Aorta (tissue), 5 donors: ENCODE results near the gene ATP1A3. TPM values are rescaled to one million over a fixed set of nuclear protein-coding genes. Genes with fewer than 3 reads are reported as not detected.
"Not testable (repeated sequence)": the region's sequence is repeated elsewhere in the genome, so short reads cannot be mapped to it uniquely, and the experiment has no call there.

Experiments
- ATAC-seq: fragments of 200-7000 bp; cut with Tn5 transposase; one replicate; pipeline ENCODE4 v1.9.1; 2022; ENCODE audit warnings: moderate library complexity; ENCODE audit not compliant: low FRiP score
- DNase-seq, 2 donors: peaks; one replicate each; pipeline ENCODE4 v3.0.0-alpha.2; 2020
- H3K27ac ChIP-seq, 2 donors: one replicate each; pipeline ENCODE4 v1.5.1; 2013; ENCODE audit warnings: low read length in 2 of 2, mild to moderate bottlenecking in 2 of 2, moderate library complexity in 2 of 2, control low read depth in 1 of 2, inconsistent platforms in 1 of 2, low read depth in 1 of 2
- H3K27me3 ChIP-seq, 2 donors: one replicate each; pipeline ENCODE4 v1.6.1; 2013; ENCODE audit warnings: control low read depth in 1 of 2, low read length in 1 of 2, mild to moderate bottlenecking in 1 of 2, moderate library complexity in 1 of 2; ENCODE audit not compliant: insufficient read depth in 2 of 2, control insufficient read depth in 1 of 2
- H3K36me3 ChIP-seq, 2 donors: one replicate each; pipeline ENCODE4 v1.6.1; 2013; ENCODE audit warnings: control low read depth in 1 of 2, low read length in 1 of 2, mild to moderate bottlenecking in 1 of 2; ENCODE audit not compliant: insufficient read depth in 2 of 2, control insufficient read depth in 1 of 2
- H3K4me1 ChIP-seq, 2 donors: one replicate each; pipeline ENCODE4 v1.6.1; 2013; ENCODE audit warnings: low read length in 2 of 2, control low read depth in 1 of 2, mild to moderate bottlenecking in 1 of 2, moderate library complexity in 1 of 2; ENCODE audit not compliant: insufficient read depth in 2 of 2, control insufficient read depth in 1 of 2
- H3K4me3 ChIP-seq, 2 donors: one replicate each; pipeline ENCODE4 v1.5.1; 2013; ENCODE audit warnings: low read length in 2 of 2, control low read depth in 1 of 2, mild to moderate bottlenecking in 1 of 2
- H3K9me3 ChIP-seq: one replicate; pipeline ENCODE4 v1.6.1; 2013; ENCODE audit warnings: mild to moderate bottlenecking, low read length; ENCODE audit not compliant: control insufficient read depth
- WGBS, 2 donors: extraction: QIAGEN DNeasy Blood & Tissue Kit; methylation state at CpG; one replicate each; pipeline ENCODE4 v1.1.7; 2013; 5-methylcytosine and 5-hydroxymethylcytosine counted together
- intact Hi-C, 2 donors: fragments of 100-400 bp; cut with DNase I; formaldehyde crosslinking; loops; one replicate each; pipeline versions ENCODE4 v1.14.2 to v1.15.0; 2022
- long read RNA-seq, 2 donors: library from polyadenylated mRNA; unstranded; transcript quantifications; one replicate each; pipeline ENCODE4 v2.0.0, GENCODE V29; 2020 to 2021
- polyA plus RNA-seq, 2 donors: library from polyadenylated mRNA; stranded (reverse); fragments of 200-250 nt; gene quantifications; one replicate each; pipeline ENCODE4 v1.2.3, GENCODE V29; 2013
- total RNA-seq, 2 donors: library from RNA; stranded (reverse); fragmentation: NEBNext Ultra II Directional; extraction: Animal tissue kit (Norgen Biotek cat#: 25700); gene quantifications; one replicate each; pipeline ENCODE4 v1.2.1, GENCODE V29; 2021
- donor health status: healthy with polysubstance abuse.
- donor health status: Bipolar disorder and iron deficiency.
- donor health status: DM: no; HTN: no; CAD: no.
- donor health status: DM: no; HTN: no; CAD: no.
- donor health status: DM: yes; HTN: yes; CAD: no.

Gene ATP1A3
- total RNA-seq (not detected), polyA plus RNA-seq (under 1 TPM in 1 of 2 donors, not detected in 1; 0.38 TPM)
- long read RNA-seq, donor 1, result 0 reads
- long read RNA-seq, donor 2, result 0 reads

DNA sequence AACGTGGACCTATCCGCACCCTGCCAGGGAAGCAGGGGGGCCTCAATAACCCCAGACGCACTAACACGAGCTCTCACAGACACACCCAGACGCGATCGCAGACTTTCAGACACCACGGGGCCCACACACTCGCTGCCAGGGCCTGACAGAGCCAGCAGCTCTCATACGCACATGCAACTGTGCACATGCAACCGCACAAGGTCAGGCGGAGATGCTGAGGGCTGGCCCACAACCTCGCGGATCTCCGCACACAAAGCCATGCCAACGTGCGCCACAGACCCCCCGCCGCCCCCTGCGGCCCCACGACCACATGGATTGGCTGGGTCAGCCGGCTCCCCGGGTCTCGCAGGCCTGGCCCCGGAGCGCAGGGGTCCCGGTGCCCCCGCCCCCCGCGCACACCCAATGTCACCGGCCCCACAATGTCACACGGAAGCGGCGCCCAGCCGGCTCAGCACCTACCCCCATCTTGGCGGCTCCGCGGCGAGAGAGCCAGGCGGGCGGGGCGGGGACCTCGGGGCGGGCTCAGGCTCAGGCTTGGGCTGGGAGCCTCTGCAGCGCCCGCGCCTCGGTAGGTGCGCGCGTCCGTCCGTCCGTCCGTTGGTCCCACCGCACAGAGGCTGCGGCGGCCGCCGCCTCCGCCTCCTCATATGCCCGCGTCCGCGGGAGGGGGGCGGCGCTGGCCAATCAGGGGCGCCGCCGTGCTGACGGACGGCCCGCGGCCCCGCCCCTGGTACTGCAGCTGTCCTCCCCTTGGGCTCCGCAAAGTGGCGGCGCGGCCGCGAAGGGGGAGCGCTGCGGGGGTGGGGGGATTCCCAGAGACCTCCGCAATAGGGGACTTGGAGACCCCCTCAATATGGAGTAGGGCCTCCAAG, at the start of gene ATP1A3:
ATP1A3 (minus strand) TSS at position 619 of the 872 bp plus-strand sequence; CDS start at position 465, 154 bp downstream.
- H3K36me3 ChIP-seq, result no peaks in the 10 kb centered on the region

DNA sequence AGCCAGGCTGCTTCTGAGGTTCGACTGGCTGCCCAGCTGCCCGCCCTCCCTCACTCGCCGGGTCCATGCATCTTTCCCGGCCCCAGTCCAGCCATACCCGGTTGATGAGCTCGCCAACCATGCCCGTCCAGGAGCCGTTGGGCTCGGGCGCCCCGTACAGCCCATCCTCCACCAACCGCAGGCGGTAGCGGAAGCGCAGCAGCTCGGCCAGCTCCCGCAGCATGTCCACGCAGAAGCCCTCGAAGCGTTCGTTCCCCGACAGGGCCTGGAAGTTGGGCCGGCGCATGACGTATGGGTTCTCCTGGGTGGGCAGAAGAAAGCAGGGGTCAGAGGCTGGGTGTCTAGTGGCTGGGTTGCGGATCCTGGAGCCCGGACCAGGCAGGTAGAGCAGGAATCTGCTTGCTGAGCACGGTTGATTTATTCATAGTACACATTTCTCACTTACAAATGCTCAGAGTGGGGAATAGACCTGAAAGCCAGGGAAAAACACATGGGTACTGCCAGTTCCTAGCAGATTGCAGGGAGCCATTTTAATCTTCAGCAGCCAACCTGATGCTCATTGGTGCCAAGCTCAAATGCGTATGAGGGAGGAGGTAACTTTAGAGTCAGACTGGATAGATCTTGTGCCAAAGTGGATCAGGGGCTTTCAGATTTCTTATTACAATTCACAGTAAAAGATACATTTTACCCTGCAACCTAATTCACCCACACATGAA, 48.6 kb upstream of the ATP1A3 start:
- intact Hi-C loops, result no loop called here
- H3K27ac ChIP-seq, result no peak overlapping the region
- H3K36me3 ChIP-seq, result peaks cover 0 to 5% of the 10 kb centered on the region in 2 donors
- H3K4me1 ChIP-seq, result no peaks in the 10 kb centered on the region
- ATAC-seq (no peak), DNase-seq (no peak)
- H3K9me3 ChIP-seq, result no peaks in the 10 kb centered on the region
- 85 to 86% methylated on average over 30 of the region's 30 CpGs for WGBS, 2 donors
- no peak overlapping the region for H3K4me3 ChIP-seq
- no peaks in the 10 kb centered on the region for H3K27me3 ChIP-seq

More for the DNA sequence above, at the start of gene ATP1A3:
- Histone ChIP-seq H3K9me3 (peaks cover 3% of the 10 kb centered on the region), H3K27ac (no peak within 1 kb of the TSS), H3K4me3 (no peak within 1 kb of the TSS), H3K27me3 (peaks cover 0 to 2% of the 10 kb centered on the region in 2 donors), H3K4me1 (no peaks in the 10 kb centered on the region)
- 1% methylated on average over 60 to 84 of the region's 84 CpGs for WGBS, 2 donors
- ATAC-seq, result no peak
- intact Hi-C loops, result no loop called here
- DNase-seq, result no peak

DNA sequence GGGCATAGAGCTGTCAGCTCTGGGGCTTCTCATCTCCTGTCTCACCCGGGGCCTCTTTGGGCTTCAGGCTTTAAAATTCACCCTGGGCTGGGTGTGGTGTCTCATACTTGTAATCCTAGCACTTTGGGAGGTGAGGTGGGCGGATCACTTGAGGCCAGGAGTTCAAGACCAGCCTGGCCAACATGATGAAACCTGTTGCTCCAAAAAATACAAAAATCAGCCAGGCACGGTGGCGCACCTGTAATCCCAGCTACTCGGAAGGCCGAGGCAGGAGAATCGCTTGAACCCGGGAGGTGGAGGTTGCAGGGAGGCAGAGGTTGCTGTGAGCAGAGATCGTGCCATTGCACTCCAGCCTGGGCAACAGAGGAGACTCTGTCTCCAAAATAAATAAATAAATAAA, 46.5 kb upstream of the ATP1A3 start:
- intact Hi-C loops, result not testable (repeated sequence)

DNA sequence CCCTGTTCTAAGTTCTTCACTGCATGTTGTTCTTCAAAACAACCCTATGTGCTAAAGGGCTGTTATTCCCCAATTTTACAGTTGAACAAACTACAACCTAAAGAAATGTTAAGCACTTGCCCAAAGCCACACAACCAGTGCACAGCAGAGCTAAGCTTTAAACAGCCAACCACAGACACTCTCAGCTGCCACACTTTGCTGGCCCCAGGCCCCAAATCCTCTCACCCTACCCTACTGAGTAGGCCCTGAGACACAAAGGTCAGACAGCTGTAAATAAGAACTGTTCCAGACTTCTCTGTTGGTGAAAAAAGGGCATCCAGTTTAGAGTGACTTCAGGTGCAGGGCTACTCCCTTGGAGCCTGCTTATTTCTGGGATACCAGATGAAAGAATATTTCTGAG, 46.0 kb upstream of the ATP1A3 start:
- peaks cover 0 to 3% of the 10 kb centered on the region in 2 donors for H3K36me3 ChIP-seq
- H3K4me3 ChIP-seq, result no peak overlapping the region
- DNase-seq (no peak), ATAC-seq (no peak)
- no peaks in the 10 kb centered on the region for H3K27me3 ChIP-seq
- intact Hi-C loops, result no loop called here
- no peaks in the 10 kb centered on the region for H3K9me3 ChIP-seq
- no peaks in the 10 kb centered on the region for H3K4me1 ChIP-seq
- H3K27ac ChIP-seq, result no peak overlapping the region

More for the DNA sequence above, 46.5 kb upstream of the ATP1A3 start:
- H3K4me1 ChIP-seq, DNase-seq, H3K4me3 ChIP-seq, H3K9me3 ChIP-seq, H3K27me3 ChIP-seq, ATAC-seq, H3K36me3 ChIP-seq, H3K27ac ChIP-seq: not testable (repeated sequence)
- 92 to 94% methylated on average over 9 of the region's 9 CpGs for whole genome bisulfite sequencing, 2 donors

DNA sequence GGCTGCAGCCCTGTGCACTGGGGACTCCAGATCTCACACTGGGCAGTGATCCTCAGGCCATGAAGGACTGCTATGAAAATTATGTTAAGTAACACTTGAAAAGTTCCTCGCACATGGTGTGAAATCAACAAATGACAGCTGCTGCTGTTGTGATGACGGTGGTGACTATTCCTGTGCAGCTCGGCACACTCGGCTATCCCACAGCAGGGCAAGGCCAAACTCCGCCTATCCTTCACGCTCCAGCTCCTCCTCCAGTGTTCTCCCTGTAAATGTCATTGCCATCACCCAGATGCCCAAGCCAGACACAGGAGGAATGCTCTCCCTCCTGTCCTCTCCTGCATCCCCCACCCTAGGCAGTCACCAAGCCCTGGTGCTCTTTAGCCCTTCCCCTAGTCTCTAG, 44.6 kb upstream of the ATP1A3 start:
- H3K9me3 ChIP-seq, result no peaks in the 10 kb centered on the region
- 45 to 73% methylated on average over 6 of the region's 6 CpGs for WGBS, 2 donors
- H3K27me3 ChIP-seq, result no peaks in the 10 kb centered on the region
- H3K4me3 ChIP-seq, result no peak overlapping the region
- ATAC-seq (no peak), DNase-seq (no peak)
- peaks cover 0 to 3% of the 10 kb centered on the region in 2 donors for H3K36me3 ChIP-seq
- no peak overlapping the region for H3K27ac ChIP-seq
- no peaks in the 10 kb centered on the region for H3K4me1 ChIP-seq
- intact Hi-C loops, result no loop called here

DNA sequence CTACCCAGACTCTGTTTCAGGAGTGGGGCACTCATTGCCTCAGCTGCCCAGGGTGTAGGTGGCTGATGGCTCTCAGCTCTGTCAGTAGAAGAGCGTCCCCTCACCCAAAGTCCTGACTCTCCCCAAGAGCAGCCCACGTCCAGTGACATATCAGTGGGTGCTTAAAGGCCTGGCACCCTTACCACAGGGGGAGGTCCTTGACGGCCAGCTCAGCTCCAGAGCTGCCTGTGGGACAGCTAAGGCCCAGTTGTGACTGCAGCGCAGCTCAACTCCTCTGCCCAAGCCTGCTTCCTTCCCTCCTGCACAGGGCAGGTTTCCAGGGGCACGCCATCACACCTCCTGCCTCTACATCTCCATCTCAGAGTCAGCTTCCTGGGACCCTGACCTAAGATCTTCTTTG, 43.6 kb upstream of the ATP1A3 start:
- 71 to 77% methylated on average over 5 of the region's 5 CpGs for whole genome bisulfite sequencing, 2 donors
- H3K27ac ChIP-seq, result no peak overlapping the region
- no peak for ATAC-seq
- H3K27me3 ChIP-seq, result no peaks in the 10 kb centered on the region
- H3K4me3 ChIP-seq, result no peak overlapping the region
- H3K9me3 ChIP-seq, result no peaks in the 10 kb centered on the region
- intact Hi-C loops, result no loop called here
- no peak for DNase-seq
- no peaks in the 10 kb centered on the region for H3K4me1 ChIP-seq
- H3K36me3 ChIP-seq, result peaks cover 0 to 3% of the 10 kb centered on the region in 2 donors

DNA sequence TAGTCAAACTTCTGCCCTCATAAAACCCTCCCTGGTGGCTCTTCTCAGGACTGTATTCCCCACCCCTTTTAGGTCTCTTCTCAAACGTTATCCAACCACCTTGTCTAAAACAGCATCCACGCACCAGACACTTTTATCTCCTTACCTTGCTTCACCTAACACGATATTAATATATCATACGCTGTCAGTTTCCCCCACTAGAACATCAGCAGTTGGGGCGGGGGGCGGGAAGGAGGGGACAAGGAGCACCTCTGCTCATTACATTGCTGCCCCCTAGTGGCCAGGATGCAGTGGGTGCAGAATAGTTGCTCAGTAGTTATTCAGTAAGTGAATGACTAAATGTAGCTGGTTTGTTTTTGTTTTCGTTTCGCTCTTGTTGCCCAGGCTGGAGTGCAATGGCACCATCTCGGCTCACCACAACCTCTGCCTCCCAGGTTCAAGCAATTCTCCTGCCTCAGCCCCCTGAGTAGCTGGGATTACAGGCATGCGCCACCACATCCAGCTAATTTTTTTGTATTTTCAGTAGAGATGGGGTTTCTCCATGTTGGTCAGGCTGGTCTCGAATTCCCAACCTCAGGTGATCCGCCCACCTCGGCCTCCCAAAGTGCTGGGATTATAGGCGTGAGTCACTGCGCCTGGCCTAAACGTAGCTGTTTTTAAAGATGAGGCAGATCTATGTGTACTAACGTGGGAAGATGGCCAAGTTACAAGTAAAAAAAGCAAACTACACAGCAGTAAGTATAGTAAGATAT, 40.8 kb upstream of the ATP1A3 start:
- H3K27ac ChIP-seq, H3K9me3 ChIP-seq, H3K36me3 ChIP-seq, ATAC-seq, DNase-seq, H3K4me3 ChIP-seq, H3K27me3 ChIP-seq, H3K4me1 ChIP-seq, intact Hi-C loops: not testable (repeated sequence)
- WGBS, 2 donors, result 42 to 44% methylated on average over 17 of the region's 17 CpGs

DNA sequence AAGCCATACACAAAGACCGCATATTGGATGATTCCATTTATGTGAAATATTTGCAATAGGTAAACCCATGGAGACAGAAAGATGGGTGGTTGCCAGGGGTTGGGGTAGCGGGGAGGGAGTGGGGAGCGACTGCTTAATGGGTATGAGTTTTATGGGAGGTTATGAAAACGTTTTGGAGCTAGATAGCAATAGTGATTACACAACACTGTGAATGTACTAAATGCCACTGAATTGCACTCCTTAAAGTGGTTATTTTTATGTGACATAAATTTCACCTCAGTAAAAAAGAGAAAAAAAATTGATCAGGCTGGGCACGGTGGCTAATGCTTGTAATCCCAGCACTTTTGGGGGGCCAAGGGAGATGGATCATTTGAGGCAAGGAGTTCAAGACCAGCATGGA, 39.4 kb upstream of the ATP1A3 start:
- Histone ChIP-seq H3K4me1 (no peaks in the 10 kb centered on the region), H3K27me3 (no peaks in the 10 kb centered on the region), H3K27ac (no peak overlapping the region), H3K9me3 (no peaks in the 10 kb centered on the region), H3K4me3 (no peak overlapping the region), H3K36me3 (no peaks in the 10 kb centered on the region)
- WGBS, 2 donors, result 73 to 75% methylated on average over 5 of the region's 5 CpGs
- intact Hi-C loops, result no loop called here
- DNase-seq (no peak), ATAC-seq (no peak)
